Measurements from ENCODE around the gene MRPS6.

MRPS6 gene

DNA sequence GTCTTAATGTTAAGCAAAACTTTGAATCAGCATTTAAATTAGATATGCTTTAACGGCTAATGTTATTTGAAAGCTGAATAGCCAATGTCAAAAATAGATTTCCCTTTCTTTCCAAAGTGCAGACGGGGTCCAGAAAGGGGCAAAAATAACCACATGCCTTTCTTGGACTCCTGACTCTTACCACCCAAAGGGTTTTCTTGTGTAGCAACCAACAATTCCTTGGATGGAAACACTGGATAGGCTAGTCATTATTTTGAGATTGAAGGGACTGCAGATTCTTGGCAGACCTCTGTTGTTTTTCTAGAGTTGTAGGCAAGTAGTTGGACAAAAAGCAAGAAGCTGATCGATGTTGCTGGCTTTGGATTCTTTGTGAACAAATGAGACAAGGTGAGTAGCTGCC, 107.0 kb downstream of the MRPS6 start:
- DNase-seq (ENCODE audit: low read depth in 2 of 2), result no peak

DNA sequence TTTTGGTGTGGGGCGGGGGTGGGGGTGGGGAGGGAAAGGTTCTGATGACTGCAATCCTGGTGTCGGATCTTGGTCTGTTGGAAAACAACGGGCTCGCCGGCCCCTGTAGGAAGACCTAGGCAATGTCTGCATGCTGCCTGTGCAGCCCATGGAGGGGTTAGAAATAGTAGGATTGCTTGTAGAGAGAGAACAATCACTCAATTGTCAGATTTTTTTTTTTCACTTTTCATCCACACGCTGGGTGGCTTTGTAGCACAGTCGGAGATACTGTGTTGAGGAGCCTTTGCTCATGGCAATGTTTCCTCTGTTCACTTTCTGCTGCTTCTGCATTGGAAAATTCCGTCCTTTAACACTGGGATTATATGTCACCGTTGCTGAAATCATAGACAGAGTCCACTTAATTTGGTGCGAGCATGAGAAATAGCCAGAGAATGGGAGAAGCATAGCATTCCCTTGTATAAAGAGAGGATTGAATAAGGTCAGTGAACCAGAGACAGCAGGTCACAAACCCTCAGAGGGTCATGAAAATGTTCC, 107.5 kb downstream of the MRPS6 start:
- DNase-seq (ENCODE audit: low read depth in 2 of 2), result no peak

DNA sequence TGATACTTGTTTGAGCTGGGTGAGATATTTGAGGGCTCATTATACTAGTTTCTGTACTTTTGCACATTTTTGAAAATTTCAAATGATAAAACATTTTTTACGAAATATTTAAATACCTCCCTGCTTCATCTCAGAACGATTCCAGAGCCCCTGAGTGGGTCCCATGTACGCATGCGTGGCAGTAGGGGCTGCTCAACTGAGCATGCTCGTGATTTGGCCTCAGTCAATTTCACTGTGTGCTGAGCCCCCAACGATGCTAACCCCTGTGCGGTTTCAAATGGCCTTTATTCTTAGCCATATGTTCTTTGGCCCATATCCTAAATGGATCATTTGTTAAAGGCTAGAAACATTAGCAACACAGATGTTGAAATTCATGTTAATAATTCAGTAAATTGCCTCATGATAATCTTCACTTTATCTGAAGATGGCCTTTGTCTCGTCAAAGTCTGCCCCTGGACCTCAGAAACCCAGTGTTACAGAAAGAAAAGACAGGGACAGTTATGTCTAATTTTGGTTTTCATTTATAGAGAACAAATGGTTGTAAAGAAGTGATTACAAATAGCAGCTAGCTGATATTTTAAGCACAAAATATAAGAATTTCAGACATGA, 108.2 kb downstream of the MRPS6 start:
- DNase-seq (ENCODE audit: low read depth in 2 of 2), result no peak

DNA sequence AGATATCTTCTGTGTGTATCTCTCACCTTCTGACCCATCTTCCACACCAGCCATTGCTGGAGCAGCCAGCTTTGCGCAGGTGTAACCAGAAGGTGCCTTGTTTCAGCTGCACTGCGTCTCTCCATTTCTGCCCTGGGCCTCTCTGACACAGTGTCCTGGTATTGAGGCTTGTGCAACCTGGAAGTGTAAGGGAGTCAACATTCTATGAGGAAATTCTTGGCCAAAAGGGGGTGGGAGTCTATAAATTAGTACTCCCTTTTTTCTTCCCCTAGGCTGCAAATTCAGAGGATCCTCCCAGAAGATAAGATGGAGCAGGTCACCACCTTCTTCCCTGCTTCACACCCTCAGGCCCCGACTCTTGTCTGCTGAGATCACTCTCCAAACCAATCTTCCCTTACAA, 109.1 kb downstream of the MRPS6 start:
- DNase-seq (ENCODE audit: low read depth in 2 of 2), result no peak

DNA sequence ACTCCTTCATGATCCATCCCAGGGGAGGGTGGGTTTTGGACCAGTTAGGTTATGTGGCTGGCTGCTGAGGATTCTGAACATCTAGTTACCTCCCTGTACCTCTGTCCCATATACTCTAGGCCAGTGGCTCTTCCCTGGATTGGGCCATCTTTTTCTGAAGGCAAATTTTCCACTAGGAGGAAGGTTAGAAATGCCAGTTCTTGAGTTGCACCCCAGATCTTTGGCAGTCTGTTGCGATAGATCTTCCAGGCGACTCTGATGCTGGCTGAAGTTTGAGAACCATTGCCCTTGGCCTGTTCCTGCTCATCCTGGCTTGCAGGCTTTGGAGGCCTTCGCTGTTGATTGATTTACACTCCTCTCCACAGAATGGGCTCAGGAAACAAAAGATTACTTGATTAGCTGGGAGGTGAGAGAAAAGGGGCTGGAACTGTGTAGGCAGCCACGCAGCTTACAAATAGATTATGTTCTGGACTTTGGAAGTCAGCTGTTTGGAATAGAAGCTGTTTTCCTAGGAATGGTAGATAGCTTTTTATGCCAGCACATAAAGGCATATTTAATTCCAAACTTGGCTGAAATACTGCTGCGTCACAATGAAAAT, 110.1 kb downstream of the MRPS6 start:
- no peak for DNase-seq (ENCODE audit: low read depth in 2 of 2)

DNA sequence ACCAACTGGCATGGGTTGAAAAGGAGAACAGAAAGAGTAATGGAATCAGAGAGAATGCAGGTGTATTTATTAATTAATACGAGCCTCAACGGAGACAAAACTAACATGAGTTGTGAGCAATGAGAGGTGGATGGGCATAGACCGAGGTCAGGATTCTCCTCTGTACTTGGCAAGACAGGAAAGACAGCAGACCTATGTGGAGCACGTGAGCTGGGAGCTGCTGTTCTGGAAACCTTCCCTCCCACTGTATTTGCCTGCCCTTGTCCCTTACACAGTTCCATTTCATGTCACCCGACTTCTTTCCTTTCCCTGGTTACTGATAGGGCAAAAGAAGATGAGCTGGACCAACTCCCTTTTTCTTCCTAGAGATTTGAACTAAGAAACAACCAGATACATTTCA, 110.9 kb downstream of the MRPS6 start:
- no peak for DNase-seq (ENCODE audit: low read depth in 2 of 2)

DNA sequence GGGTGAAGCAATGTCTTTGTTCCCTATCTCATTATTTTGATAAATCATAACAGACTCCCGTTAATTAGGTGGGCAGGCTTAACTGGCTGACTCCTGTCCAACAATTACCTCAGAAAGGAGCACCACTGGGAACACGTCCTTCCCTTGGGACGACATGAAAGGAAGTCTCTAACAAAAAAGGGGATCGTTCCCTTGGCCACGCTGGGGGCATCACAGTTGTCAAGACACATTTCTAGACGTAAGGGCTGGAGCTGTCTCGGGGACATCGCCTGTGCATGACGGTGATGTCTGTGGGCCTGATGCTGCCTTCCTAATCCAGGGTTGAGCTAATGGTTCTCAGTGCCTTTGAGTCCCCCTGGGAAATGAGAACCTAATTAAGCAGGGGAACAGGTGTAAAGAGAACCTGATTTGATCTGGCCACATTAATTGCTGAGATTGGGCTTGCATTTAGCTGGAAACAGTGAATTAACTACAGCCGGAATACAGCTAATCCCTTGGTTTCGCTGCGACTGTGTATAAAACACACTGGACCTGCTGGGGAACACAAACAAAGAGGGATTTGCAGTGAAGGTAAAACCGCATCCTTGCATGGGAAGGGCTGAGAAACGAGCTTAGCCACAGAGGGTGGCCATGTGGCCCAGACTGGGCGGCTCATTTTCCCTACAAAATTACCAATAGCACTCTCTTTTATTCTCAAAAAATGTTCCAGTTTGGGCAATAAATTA, 111.8 kb downstream of the MRPS6 start:
- DNase-seq (ENCODE audit: low read depth in 2 of 2), result no peak

DNA sequence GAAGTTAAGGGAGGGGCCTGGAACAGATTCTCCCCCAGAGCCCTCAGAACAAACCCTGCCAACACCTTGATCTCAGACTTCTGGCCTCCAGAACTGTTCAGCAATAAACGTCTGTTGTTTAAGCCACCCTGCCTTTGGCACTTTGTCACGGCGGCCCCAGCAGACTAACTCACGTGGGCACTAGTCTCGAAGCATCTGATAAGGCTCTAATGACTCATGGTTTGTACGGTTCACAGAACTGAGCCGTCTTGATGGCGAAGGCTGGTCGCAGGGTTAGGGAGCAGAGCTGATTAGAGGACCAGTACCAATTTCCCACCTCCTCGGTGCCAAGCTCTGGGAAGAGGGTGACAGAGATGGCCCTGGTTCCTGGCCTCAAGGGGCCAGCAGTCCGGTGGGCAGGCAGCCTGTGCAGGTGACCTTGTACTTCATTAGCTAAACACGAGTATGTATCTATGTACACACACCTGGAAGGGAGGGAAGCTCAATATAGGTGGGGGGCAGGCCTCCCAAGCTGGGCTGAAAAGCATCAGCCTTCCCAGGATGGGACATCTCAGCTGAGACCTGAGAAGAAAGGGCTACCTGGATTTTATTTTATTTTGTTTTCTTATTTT, 112.8 kb downstream of the MRPS6 start:
- no peak for DNase-seq (ENCODE audit: low read depth in 2 of 2)

DNA sequence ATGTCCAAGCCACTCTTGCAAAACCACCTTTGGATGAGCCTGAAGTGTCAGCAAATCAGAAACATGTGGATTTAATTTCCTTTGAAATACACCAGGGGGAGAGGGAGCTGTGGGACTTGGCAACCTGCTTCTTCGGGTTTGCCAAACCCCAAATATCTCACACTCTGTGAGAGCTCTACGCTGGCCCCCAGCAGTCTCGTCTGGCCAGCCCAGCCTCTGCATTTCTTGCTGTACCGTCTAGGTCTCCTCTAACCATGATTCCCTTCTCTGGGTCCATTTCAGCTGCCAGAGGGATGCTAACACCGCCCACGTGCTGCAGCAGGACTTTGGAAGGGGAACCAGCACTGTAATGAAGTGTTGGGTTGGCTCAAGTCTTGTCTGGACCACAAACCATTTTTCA, 114.6 kb downstream of the MRPS6 start:
- DNase-seq (ENCODE audit: low read depth in 2 of 2), result no peak

DNA sequence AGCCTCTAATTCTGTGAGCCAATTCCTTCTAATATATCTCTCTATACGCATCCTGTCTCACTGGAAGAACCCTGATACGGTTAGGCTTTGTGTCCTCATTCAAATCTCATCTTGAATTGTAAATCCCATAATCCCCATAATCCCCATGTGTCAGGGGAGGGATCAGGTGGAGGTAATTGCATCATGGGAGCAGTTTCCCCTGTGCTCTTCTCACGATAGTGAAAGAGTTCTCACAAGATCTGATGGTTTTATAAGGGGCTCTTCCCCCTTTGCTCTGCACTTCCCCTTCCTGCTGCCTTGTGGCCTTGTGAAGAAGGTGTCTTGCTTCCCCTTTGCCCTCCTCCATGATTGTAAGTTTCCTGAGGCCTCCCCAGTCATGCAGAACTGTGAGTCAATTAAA, 116.1 kb downstream of the MRPS6 start:
- DNase-seq (ENCODE audit: low read depth in 2 of 2), result no peak

DNA sequence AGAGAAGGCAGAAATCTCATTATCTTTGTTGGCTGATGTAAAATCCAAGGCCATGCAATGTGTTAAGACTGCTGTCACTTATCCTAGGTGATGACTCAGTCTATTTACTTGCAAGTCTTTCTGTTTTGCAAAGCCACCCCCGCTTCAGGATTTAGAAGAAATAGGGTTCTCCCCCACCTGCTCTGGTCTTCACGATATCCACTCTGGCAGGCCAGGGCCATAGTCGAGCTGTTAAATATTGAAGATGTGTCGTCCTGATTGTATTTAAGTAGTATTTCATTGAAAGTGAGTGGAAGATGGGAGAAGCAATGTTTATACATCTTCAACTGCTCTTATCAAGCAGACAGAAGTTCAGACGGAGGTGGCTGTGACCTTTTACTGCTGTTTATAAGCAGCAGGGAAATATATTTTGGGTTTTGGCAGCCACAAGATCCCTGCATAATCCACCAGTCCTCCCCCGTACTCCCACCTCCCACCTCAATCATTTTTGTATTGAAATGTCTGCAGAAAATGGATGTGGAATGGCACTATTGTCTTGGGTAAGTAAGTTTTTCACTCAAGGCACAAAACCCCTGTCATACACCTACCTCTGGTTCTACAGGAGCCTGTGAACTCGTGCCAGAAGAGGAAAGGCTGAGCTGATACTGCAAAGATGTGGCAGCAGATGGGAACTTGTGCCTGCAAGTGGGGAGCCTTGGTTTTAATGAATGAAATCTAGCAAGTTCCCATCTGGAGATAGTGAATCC, 117.4 kb downstream of the MRPS6 start:
- no peak for DNase-seq (ENCODE audit: low read depth in 2 of 2)

DNA sequence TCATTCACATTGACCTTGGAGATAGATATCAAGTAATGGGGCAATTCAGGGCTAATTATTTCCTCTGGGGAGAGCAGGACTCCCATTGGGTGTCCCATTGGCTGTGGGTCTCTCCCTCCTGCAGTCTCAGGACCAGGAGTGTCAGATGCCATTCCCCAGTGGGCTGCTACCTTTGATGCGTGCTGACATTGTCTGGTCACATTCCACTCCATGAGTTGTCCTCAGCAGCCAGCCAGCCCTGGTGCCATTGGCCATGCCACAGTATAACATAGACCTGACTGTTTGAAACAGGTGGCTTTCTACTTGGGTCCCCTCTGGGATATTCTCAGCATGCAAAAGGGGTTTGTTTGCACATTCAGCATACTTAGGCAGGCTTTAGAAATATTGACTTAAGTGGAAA, 118.5 kb downstream of the MRPS6 start:
- no peak for DNase-seq (ENCODE audit: low read depth in 2 of 2)
